Measurements from ENCODE around the gene WIZ. TPM values are rescaled to one million over a fixed set of nuclear protein-coding genes. Genes with fewer than 3 reads are reported as not detected.

WIZ gene
- total RNA-seq, 2 experiments from 2014 or later = 21.2 to 22.6 TPM

- no peak for DNase-seq
- Mint-ChIP-seq H3K36me3 (ENCODE audit: low read depth) (peaks cover 45% of the 10 kb centered on the region), H3K27me3 (no peaks in the 10 kb centered on the region), H3K4me1 (peaks cover 3% of the 10 kb centered on the region), H3K4me3 (no peak overlapping the region), H3K27ac (no peak overlapping the region), H3K9me3 (ENCODE audit: low read depth) (no peaks in the 10 kb centered on the region)
- intact Hi-C loops (cut with DNase I, micrococcal nuclease) = no loop called here
- ChIA-PET CTCF (no interaction called here), POLR2A (interaction anchor here (0.6 kb wide), 1 partner anchor 14 kb away, joined by 4 read pairs; no protein-coding TSS in a partner anchor)
- ATAC-seq = no peak
Observed at GRCh38 chr19:15425321-15425950, 24.3 kb downstream of the WIZ start.

- ChIA-PET POLR2A (no interaction called here), CTCF (no interaction called here)
- H3K4me3 Mint-ChIP-seq = no peak overlapping the region
- peaks cover 43% of the 10 kb centered on the region for H3K36me3 Mint-ChIP-seq (ENCODE audit: low read depth)
- peaks cover 2% of the 10 kb centered on the region for H3K4me1 Mint-ChIP-seq
- intact Hi-C loops (cut with DNase I, micrococcal nuclease) = no loop called here
- H3K27me3 Mint-ChIP-seq = no peaks in the 10 kb centered on the region
- H3K9me3 Mint-ChIP-seq (ENCODE audit: low read depth) = no peaks in the 10 kb centered on the region
- no peak overlapping the region for H3K27ac Mint-ChIP-seq
- ATAC-seq (no peak), DNase-seq (no peak)
Observed at GRCh38 chr19:15424692-15425272, 25.0 kb downstream of the WIZ start.

- POLR2A ChIA-PET = interaction anchor here (0.5 kb wide), 1 partner anchor 12 kb away, joined by 4 read pairs; no protein-coding TSS in a partner anchor
- Mint-ChIP-seq H3K9me3 (ENCODE audit: low read depth) (no peaks in the 10 kb centered on the region), H3K4me1 (peaks cover 8% of the 10 kb centered on the region), H3K27ac (no peak overlapping the region), H3K4me3 (no peak overlapping the region), H3K27me3 (no peaks in the 10 kb centered on the region), H3K36me3 (ENCODE audit: low read depth) (peaks cover 43% of the 10 kb centered on the region)
- CTCF ChIA-PET = interaction anchor here (0.9 kb wide), 1 partner anchor 131 kb away, joined by 4 read pairs; no protein-coding TSS in a partner anchor
- DNase-seq = no peak
- intact Hi-C loops (cut with DNase I, micrococcal nuclease) = no loop called here
- no peak for ATAC-seq
Observed at GRCh38 chr19:15424121-15424520, 25.6 kb downstream of the WIZ start.

- peaks cover 46% of the 10 kb centered on the region for H3K36me3 Mint-ChIP-seq (ENCODE audit: low read depth)
Observed at GRCh38 chr19:15423130-15423529, 26.6 kb downstream of the WIZ start.

GRCh38 chr19:15422296-15423075, 27.3 kb downstream of the WIZ start:
- H3K36me3 Mint-ChIP-seq (ENCODE audit: low read depth) = peaks cover 43% of the 10 kb centered on the region
- POLR2A ChIA-PET = no interaction called here

More at GRCh38 chr19:15423130-15423529, 26.6 kb downstream of the WIZ start:
- DNase-seq = no peak
- no peak overlapping the region for H3K4me3 Mint-ChIP-seq
- H3K4me1 Mint-ChIP-seq = peaks cover 8% of the 10 kb centered on the region
- POLR2A ChIA-PET = no interaction called here
- CTCF ChIA-PET = interaction anchor here (0.9 kb wide), 1 partner anchor 132 kb away, joined by 4 read pairs; no protein-coding TSS in a partner anchor
- intact Hi-C loops (cut with DNase I, micrococcal nuclease) = no loop called here
- no peaks in the 10 kb centered on the region for H3K9me3 Mint-ChIP-seq (ENCODE audit: low read depth)
- no peak for ATAC-seq
- H3K27ac Mint-ChIP-seq = no peak overlapping the region
- no peaks in the 10 kb centered on the region for H3K27me3 Mint-ChIP-seq

GRCh38 chr19:15421721-15422260, 28.0 kb downstream of the WIZ start:
- intact Hi-C loops (cut with DNase I, micrococcal nuclease) = no loop called here
- CTCF ChIA-PET = interaction anchor here (1.0 to 1.4 kb wide), 2 partner anchors 134 to 244 kb away, joined by 3 to 6 read pairs; no protein-coding TSS in a partner anchor
- DNase-seq (no peak), ATAC-seq (no peak)
- H3K27me3 Mint-ChIP-seq = no peaks in the 10 kb centered on the region
- POLR2A ChIA-PET = interaction anchor here (1.0 kb wide), 1 partner anchor 12 kb away, joined by 3 read pairs; no protein-coding TSS in a partner anchor
- H3K4me3 Mint-ChIP-seq = no peak overlapping the region
- no peak overlapping the region for H3K27ac Mint-ChIP-seq
- no peaks in the 10 kb centered on the region for H3K9me3 Mint-ChIP-seq (ENCODE audit: low read depth)
- H3K36me3 Mint-ChIP-seq (ENCODE audit: low read depth) = peaks cover 41% of the 10 kb centered on the region
- H3K4me1 Mint-ChIP-seq = peaks cover 21% of the 10 kb centered on the region

More at GRCh38 chr19:15422296-15423075, 27.3 kb downstream of the WIZ start:
- Mint-ChIP-seq H3K27me3 (no peaks in the 10 kb centered on the region), H3K4me3 (no peak overlapping the region), H3K9me3 (ENCODE audit: low read depth) (no peaks in the 10 kb centered on the region), H3K27ac (no peak overlapping the region), H3K4me1 (peaks cover 14% of the 10 kb centered on the region)
- intact Hi-C loops (cut with DNase I, micrococcal nuclease) = no loop called here
- CTCF ChIA-PET = interaction anchor here (1.4 kb wide), 1 partner anchor 133 kb away, joined by 6 read pairs; no protein-coding TSS in a partner anchor
- ATAC-seq (no peak), DNase-seq (no peak)

- Mint-ChIP-seq H3K9me3 (ENCODE audit: low read depth) (no peaks in the 10 kb centered on the region), H3K4me1 (peaks cover 27% of the 10 kb centered on the region), H3K36me3 (ENCODE audit: low read depth) (peaks cover 39% of the 10 kb centered on the region), H3K27ac (no peak overlapping the region), H3K27me3 (no peaks in the 10 kb centered on the region), H3K4me3 (no peak overlapping the region)
- ChIA-PET POLR2A (interaction anchor here (1.0 kb wide), 1 partner anchor 12 kb away, joined by 3 read pairs; no protein-coding TSS in a partner anchor), CTCF (interaction anchor here (0.6 to 5.1 kb wide), 7 partner anchors 13 to 244 kb away, joined by 3 to 72 read pairs (median 17); no protein-coding TSS in a partner anchor)
- intact Hi-C loops (cut with DNase I, micrococcal nuclease) = no loop called here
- DNase-seq (no peak), ATAC-seq (no peak)
Observed at GRCh38 chr19:15421136-15421695, 28.5 kb downstream of the WIZ start.

- peaks cover 37% of the 10 kb centered on the region for H3K36me3 Mint-ChIP-seq (ENCODE audit: low read depth)
- H3K4me3 Mint-ChIP-seq = peak overlapping the region; percentile 98
- no peaks in the 10 kb centered on the region for H3K9me3 Mint-ChIP-seq (ENCODE audit: low read depth)
- peak overlapping the region; percentile 42 for H3K27ac Mint-ChIP-seq
- H3K27me3 Mint-ChIP-seq = no peaks in the 10 kb centered on the region
- intact Hi-C loops (cut with DNase I, micrococcal nuclease) = loop anchor here (1.0 to 5.0 kb wide), 13 partner anchors 13 to 294 kb away; partner anchors contain the start of genes AKAP8 (in 2 of the 2), BRD4 (in 2 of the 2) and RASAL3 (in 1 of the 2)
- DNase-seq (peak; percentile 34), ATAC-seq (no peak)
- POLR2A ChIA-PET = interaction anchor here (0.6 to 3.0 kb wide), 13 partner anchors 10 to 714 kb away, joined by 3 to 33 read pairs (median 4); partner anchors contain the start of gene AKAP8
- peaks cover 36% of the 10 kb centered on the region for H3K4me1 Mint-ChIP-seq
- CTCF ChIA-PET = interaction anchor here (0.6 to 5.1 kb wide), 33 partner anchors 9 to 678 kb away, joined by 3 to 72 read pairs (median 4); partner anchors contain the start of genes AKAP8, PGLYRP2 and RASAL3
Observed at GRCh38 chr19:15419413-15420025, 30.2 kb downstream of the WIZ start.

- H3K27ac Mint-ChIP-seq = peak within 1 kb of the TSS; percentile 98
- H3K27me3 Mint-ChIP-seq = no peaks in the 10 kb centered on the region
- intact Hi-C loops (cut with DNase I, micrococcal nuclease) = loop anchor here (1.0 to 5.0 kb wide), 13 partner anchors 14 to 293 kb away; partner anchors contain the start of genes AKAP8 (in 2 of the 2), BRD4 (in 2 of the 2) and RASAL3 (in 1 of the 2)
- POLR2A ChIA-PET = interaction anchor here (0.6 to 3.0 kb wide), 16 partner anchors 10 to 714 kb away, joined by 3 to 33 read pairs (median 4); partner anchors contain the start of gene AKAP8
- H3K36me3 Mint-ChIP-seq (ENCODE audit: low read depth) = peaks cover 32% of the 10 kb centered on the region
- peak within 1 kb of the TSS; percentile 98 for H3K4me3 Mint-ChIP-seq
- CTCF ChIA-PET = interaction anchor here (0.6 to 5.1 kb wide), 33 partner anchors 9 to 677 kb away, joined by 3 to 72 read pairs (median 4); partner anchors contain the start of genes AKAP8, PGLYRP2 and RASAL3
- H3K9me3 Mint-ChIP-seq (ENCODE audit: low read depth) = no peaks in the 10 kb centered on the region
- ATAC-seq = peak; percentile 98
- DNase-seq = peak; percentile 99
- H3K4me1 Mint-ChIP-seq = peaks cover 37% of the 10 kb centered on the region
Observed at GRCh38 chr19:15418579-15419412, 31.0 kb downstream of the WIZ start, which contains the start of gene AKAP8L. Gene AKAP8L (minus strand): TSS chr19:15418988. CDS start chr19:15418923, 65 bp downstream.
